Measurements from ENCODE around the gene TRPC4AP. TPM values are rescaled to one million over a fixed set of nuclear protein-coding genes. Genes with fewer than 3 reads are reported as not detected.

The TRPC4AP gene
- total RNA-seq, 2 donors from 2014 or later, result 84.2 to 103 TPM

DNA sequence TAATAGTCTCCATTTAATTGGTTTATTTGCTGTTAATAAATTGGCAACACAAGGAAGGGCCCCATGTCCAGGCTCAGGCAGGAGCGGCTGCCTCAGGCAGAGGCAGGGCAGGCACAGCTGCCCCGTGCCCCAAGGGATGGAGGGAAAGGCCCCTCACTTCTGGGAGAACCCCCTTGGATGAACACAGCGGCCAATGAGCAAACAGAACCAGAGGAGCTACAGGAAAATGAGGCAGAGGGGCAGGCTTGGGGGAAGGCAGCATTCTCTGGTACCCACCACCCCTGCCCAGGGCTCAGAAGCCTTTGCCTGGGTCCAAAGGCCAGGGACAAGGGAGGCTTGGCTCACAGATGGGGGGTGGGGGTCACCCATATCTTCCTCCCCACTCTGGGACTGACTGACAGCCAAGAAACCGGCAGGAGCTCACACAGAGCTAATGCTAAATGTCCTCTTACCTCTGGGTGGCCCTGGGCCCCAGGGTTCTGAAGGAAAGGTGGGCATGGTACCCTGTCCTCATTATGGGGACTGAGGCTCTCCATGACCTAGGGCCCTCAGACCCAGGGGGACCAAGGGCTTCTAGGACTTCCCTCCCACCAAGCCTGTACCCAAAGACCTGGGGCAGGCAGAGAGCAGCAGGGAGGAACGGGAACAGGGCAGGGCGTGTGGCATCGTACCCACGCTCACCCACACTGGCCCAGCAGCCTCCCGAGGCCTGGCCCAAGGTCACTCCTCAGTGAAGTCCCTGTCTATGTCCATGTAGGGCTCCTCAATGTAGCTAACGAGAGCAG is 90.0 kb downstream of the TRPC4AP start:
- no peak overlapping the region for H3K4me3 Mint-ChIP-seq
- no peaks in the 10 kb centered on the region for H3K27me3 ChIP-seq (ENCODE audit: control insufficient read depth, insufficient read depth, low read length, poor library complexity, severe bottlenecking)
- no peak for DNase-seq
- peaks cover 3% of the 10 kb centered on the region for H3K4me1 Mint-ChIP-seq
- no peak overlapping the region for H3K9ac ChIP-seq (ENCODE audit: extremely low read depth, low read length, poor library complexity, severe bottlenecking)
- H3K36me3 Mint-ChIP-seq (ENCODE audit: low read depth), result peaks cover 81% of the 10 kb centered on the region
- no peaks in the 10 kb centered on the region for H3K9me3 Mint-ChIP-seq
- no peak overlapping the region for H3K27ac Mint-ChIP-seq
- no peak overlapping the region for H3K4me3 ChIP-seq (ENCODE audit: low read length)
- H3K27ac ChIP-seq (ENCODE audit: low read depth, low read length), result no peak overlapping the region
- no peaks in the 10 kb centered on the region for H3K4me1 ChIP-seq (ENCODE audit: control insufficient read depth, insufficient read depth, low read length)
- no peaks in the 10 kb centered on the region for H3K27me3 Mint-ChIP-seq (ENCODE audit: insufficient read depth)
- WGBS, 2 experiments (ENCODE audit: insufficient coverage in 1 of 2, insufficient read length in 1 of 2), result 86 to 100% methylated on average over 4 to 10 of the region's 10 CpGs
- H3K9me3 ChIP-seq (ENCODE audit: control insufficient read depth, low read length), result no peaks in the 10 kb centered on the region
- TF ChIP-seq CTCF (conservative IDR thresholded peaks at IDR 0.05), result peak; percentile 7
- peaks cover 62% of the 10 kb centered on the region for H3K36me3 ChIP-seq (ENCODE audit: control insufficient read depth, insufficient read depth, low read length)

- TF ChIP-seq CTCF (conservative IDR thresholded peaks at IDR 0.05), result peak; percentile 74
- Histone ChIP-seq H3K4me1 (ENCODE audit: control insufficient read depth, insufficient read depth, low read length) (no peaks in the 10 kb centered on the region), H3K27ac (ENCODE audit: low read depth, low read length) (no peak overlapping the region), H3K27me3 (ENCODE audit: control insufficient read depth, insufficient read depth, low read length, poor library complexity, severe bottlenecking) (no peaks in the 10 kb centered on the region), H3K4me3 (ENCODE audit: low read length) (no peak overlapping the region), H3K9ac (ENCODE audit: extremely low read depth, low read length, poor library complexity, severe bottlenecking) (no peak overlapping the region), H3K9me3 (ENCODE audit: control insufficient read depth, low read length) (no peaks in the 10 kb centered on the region), H3K36me3 (ENCODE audit: control insufficient read depth, insufficient read depth, low read length) (peaks cover 57% of the 10 kb centered on the region)
- H3K4me1 Mint-ChIP-seq, result peaks cover 5% of the 10 kb centered on the region
- no peak overlapping the region for H3K4me3 Mint-ChIP-seq
- H3K9me3 Mint-ChIP-seq, result no peaks in the 10 kb centered on the region
- H3K27ac Mint-ChIP-seq, result no peak overlapping the region
- H3K36me3 Mint-ChIP-seq (ENCODE audit: low read depth), result peaks cover 77% of the 10 kb centered on the region
- DNase-seq, result peak; percentile 74
- 94 to 95% methylated on average over 6 to 15 of the region's 15 CpGs for WGBS, 2 experiments (ENCODE audit: insufficient coverage in 1 of 2, insufficient read length in 1 of 2)
- H3K27me3 Mint-ChIP-seq (ENCODE audit: insufficient read depth), result no peaks in the 10 kb centered on the region
Observed at GRCh38 chr20:35001596-35002362, 90.8 kb downstream of the TRPC4AP start.

DNA sequence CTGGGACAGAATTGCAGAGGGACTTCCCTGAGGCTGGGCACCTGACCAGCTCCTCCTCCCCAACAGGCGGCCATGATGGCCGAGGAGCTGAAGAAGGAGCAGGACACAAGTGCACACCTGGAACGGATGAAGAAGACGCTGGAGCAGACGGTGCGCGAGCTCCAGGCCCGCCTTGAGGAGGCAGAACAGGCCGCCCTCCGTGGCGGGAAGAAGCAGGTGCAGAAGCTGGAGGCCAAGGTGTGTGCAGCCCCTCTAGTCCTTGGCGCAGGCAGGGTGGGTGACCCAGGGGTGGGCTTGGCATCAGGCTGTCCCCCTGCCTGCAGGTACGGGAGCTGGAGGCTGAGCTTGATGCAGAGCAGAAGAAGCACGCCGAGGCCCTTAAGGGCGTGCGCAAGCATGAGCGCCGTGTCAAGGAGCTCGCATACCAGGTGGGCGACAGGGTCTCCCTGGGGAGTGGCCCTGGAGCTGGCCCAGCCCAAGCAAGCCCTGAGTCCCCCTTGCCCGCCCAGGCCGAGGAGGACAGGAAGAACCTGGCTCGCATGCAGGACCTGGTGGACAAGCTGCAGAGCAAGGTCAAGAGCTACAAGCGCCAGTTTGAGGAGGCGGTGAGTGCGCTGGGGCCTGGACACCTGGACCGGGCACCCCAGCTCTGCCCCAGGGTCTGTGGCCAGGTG is 91.5 kb downstream of the TRPC4AP start:
- H3K4me3 ChIP-seq (ENCODE audit: low read length), result no peak overlapping the region
- no peak for DNase-seq
- no peaks in the 10 kb centered on the region for H3K4me1 ChIP-seq (ENCODE audit: control insufficient read depth, insufficient read depth, low read length)
- no peak overlapping the region for H3K27ac ChIP-seq (ENCODE audit: low read depth, low read length)
- H3K36me3 ChIP-seq (ENCODE audit: control insufficient read depth, insufficient read depth, low read length), result peaks cover 54% of the 10 kb centered on the region
- H3K27me3 ChIP-seq (ENCODE audit: control insufficient read depth, insufficient read depth, low read length, poor library complexity, severe bottlenecking), result no peaks in the 10 kb centered on the region
- WGBS, 2 experiments (ENCODE audit: insufficient coverage in 1 of 2, insufficient read length in 1 of 2), result 96 to 98% methylated on average over 10 to 28 of the region's 28 CpGs
- TF ChIP-seq CTCF (conservative IDR thresholded peaks at IDR 0.05), result no peak
- H3K36me3 Mint-ChIP-seq (ENCODE audit: low read depth), result peaks cover 77% of the 10 kb centered on the region
- H3K4me1 Mint-ChIP-seq, result peaks cover 5% of the 10 kb centered on the region
- no peak overlapping the region for H3K27ac Mint-ChIP-seq
- H3K9me3 Mint-ChIP-seq, result no peaks in the 10 kb centered on the region
- H3K9me3 ChIP-seq (ENCODE audit: control insufficient read depth, low read length), result no peaks in the 10 kb centered on the region
- no peak overlapping the region for H3K9ac ChIP-seq (ENCODE audit: extremely low read depth, low read length, poor library complexity, severe bottlenecking)
- H3K4me3 Mint-ChIP-seq, result no peak overlapping the region
- H3K27me3 Mint-ChIP-seq (ENCODE audit: insufficient read depth), result no peaks in the 10 kb centered on the region
